ENCODE measurements around the gene CR1.
"Not testable (repeated sequence)": the region's sequence is repeated elsewhere in the genome, so short reads cannot be mapped to it uniquely, and the experiment has no call there.

Gene CR1

GRCh38 chr1:207504438-207504837, 8.5 kb downstream of the CR1 start:
- no peak for DNase-seq

GRCh38 chr1:207510444-207510843, 14.5 kb downstream of the CR1 start:
- no peak for DNase-seq

GRCh38 chr1:207514890-207515289, 18.9 kb downstream of the CR1 start:
- DNase-seq = no peak

- no peak for DNase-seq
Observed at GRCh38 chr1:207516729-207517128, 20.8 kb downstream of the CR1 start.

- no peak for DNase-seq
Observed at GRCh38 chr1:207518608-207519236, 22.8 kb downstream of the CR1 start.

- no peak for DNase-seq
Observed at GRCh38 chr1:207519505-207520399, 23.8 kb downstream of the CR1 start.

- not testable (repeated sequence) for DNase-seq
Observed at GRCh38 chr1:207520400-207521345, 24.7 kb downstream of the CR1 start.

GRCh38 chr1:207525239-207525638, 29.3 kb downstream of the CR1 start:
- not testable (repeated sequence) for DNase-seq

- DNase-seq = not testable (repeated sequence)
Observed at GRCh38 chr1:207528401-207528800, 32.4 kb downstream of the CR1 start.

- not testable (repeated sequence) for DNase-seq
Observed at GRCh38 chr1:207536263-207536662, 40.3 kb downstream of the CR1 start.

GRCh38 chr1:207546677-207547357, 50.9 kb downstream of the CR1 start:
- not testable (repeated sequence) for DNase-seq

- DNase-seq = not testable (repeated sequence)
Observed at GRCh38 chr1:207554823-207555222, 58.9 kb downstream of the CR1 start.

GRCh38 chr1:207565546-207566468, 69.8 kb downstream of the CR1 start:
- no peak for DNase-seq

GRCh38 chr1:207571926-207572325, 76.0 kb downstream of the CR1 start:
- DNase-seq = not testable (repeated sequence)

GRCh38 chr1:207573074-207573473, 77.1 kb downstream of the CR1 start:
- not testable (repeated sequence) for DNase-seq

GRCh38 chr1:207575381-207575780, 79.4 kb downstream of the CR1 start:
- not testable (repeated sequence) for DNase-seq

GRCh38 chr1:207578796-207579435, 83.0 kb downstream of the CR1 start:
- DNase-seq = no peak

GRCh38 chr1:207579436-207579799, 83.5 kb downstream of the CR1 start:
- DNase-seq = peak in 2 of 5 donors; percentile 6 to 51

- DNase-seq = no peak
Observed at GRCh38 chr1:207581496-207582153, 85.7 kb downstream of the CR1 start.

GRCh38 chr1:207589506-207589905, 93.5 kb downstream of the CR1 start:
- not testable (repeated sequence) for DNase-seq

Data from T-helper 1 cell (primary cell).